GM08714 (cell line): ENCODE measurements around the gene CTAGE1.

Experiments
- H3K4me3 ChIP-seq: fragments of 200-500 bp; sonication (Bioruptor generic); 2 replicates; pipeline ENCODE4 v1.5.1; 2014; ENCODE audit warnings: mild to moderate bottlenecking, low read length, inconsistent platforms
- ZNF274 ChIP-seq: IDR thresholded peaks from 2 replicates; pipeline ENCODE4 v1.6.1; 2012; ENCODE audit warnings: mild to moderate bottlenecking, low read depth, low read length

Gene CTAGE1

DNA sequence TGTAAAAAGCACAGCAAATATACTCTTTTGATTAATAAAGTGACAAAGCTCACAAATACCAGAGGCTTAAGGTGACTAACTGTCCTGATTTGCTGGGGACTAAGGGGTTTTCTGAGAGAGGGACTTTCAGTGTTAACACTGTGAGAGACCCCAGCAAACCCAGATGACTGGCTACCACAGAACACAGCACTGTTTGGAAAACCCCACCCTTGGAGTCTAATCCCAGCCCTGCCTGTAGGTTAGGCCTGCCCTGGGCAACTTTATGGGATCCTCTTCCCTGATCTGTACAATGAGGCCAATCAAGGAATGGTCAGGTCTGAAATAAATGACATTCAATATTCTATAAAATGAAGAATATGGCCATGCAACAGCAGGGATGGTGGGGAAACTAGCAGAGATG is 30.5 kb upstream of the CTAGE1 start:
- no peak overlapping the region for H3K4me3 ChIP-seq
- no peak for TF ChIP-seq ZNF274

GRCh38 chr18:22447792-22448191 is 30.1 kb upstream of the CTAGE1 start:
- no peak overlapping the region for H3K4me3 ChIP-seq
- no peak for TF ChIP-seq ZNF274

GRCh38 chr18:22446911-22447310 is 29.2 kb upstream of the CTAGE1 start:
- no peak for TF ChIP-seq ZNF274

GRCh38 chr18:22446325-22446724 is 28.6 kb upstream of the CTAGE1 start:
- H3K4me3 ChIP-seq, result no peak overlapping the region
- TF ChIP-seq ZNF274, result no peak

More at GRCh38 chr18:22446911-22447310, 29.2 kb upstream of the CTAGE1 start:
- no peak overlapping the region for H3K4me3 ChIP-seq

DNA sequence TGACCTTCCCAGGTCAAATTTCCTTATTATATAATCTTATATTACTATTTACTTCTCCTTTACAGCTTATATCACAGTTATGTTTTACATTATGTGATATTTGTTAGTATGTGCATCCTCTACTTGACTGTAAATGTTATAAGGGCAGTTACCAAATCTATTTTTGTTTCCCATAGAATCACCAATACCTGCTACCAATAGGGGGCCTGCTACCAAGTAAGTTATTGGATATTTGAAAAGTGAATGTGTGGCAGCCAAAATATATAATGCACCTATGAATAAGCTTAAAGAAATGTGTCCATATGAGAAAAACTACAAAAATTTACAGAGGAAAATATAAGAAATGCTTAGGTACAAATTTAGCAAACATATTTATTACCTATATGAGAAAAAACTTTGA is 23.9 kb upstream of the CTAGE1 start:
- H3K4me3 ChIP-seq, result no peak overlapping the region
- TF ChIP-seq ZNF274, result no peak

GRCh38 chr18:22439447-22439846 is 21.7 kb upstream of the CTAGE1 start:
- TF ChIP-seq ZNF274, result no peak

DNA sequence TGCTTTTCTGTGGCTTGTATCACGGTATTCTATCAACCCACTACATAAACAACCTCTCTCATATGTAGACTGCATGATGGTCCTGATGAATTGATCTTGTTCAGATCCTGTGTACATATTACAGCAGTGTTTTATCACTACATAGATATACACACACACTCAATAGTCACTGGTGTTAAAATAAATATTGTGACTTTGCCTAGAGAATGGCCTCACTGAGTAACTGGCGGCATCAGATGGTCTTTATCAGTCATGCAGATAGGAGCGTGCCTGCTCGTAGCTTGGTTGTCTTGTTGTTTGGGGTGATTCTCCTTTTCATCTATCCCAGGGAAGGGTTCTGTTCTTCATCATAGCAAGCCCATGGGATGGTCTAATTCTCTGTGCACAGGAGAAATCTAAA is 18.4 kb upstream of the CTAGE1 start:
- TF ChIP-seq ZNF274, result no peak
- no peak overlapping the region for H3K4me3 ChIP-seq

More at GRCh38 chr18:22439447-22439846, 21.7 kb upstream of the CTAGE1 start:
- no peak overlapping the region for H3K4me3 ChIP-seq

DNA sequence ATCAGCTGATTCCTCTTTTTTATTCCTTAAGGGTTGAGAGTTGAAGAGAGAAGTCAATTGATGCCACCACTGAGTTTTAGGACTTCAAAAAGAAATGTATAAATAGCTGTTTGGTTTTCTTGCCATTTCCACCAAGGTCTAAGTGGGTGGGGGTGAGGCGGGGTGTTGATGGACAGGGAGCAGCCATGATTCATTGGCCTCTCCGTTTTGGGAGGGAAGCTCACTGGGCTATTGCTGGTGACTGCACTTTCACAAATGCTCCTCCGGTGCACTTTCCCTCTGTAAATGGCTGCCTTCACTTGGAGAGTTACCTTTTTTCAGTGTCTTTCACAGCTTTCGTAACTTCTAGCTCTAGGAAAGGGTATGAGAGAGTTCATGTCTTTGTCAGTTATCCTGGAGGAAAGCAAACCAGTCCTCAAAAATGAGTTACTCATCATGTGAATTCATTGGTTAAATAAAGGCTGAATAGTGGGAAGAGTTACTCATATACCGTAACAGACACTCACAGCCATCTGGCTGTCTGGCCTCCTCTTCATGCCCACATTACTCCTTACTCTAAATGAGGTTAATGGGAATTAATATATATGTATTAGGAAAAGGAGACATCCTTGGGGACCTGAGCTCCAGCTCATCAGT is 17.4 kb upstream of the CTAGE1 start:
- no peak for TF ChIP-seq ZNF274

DNA sequence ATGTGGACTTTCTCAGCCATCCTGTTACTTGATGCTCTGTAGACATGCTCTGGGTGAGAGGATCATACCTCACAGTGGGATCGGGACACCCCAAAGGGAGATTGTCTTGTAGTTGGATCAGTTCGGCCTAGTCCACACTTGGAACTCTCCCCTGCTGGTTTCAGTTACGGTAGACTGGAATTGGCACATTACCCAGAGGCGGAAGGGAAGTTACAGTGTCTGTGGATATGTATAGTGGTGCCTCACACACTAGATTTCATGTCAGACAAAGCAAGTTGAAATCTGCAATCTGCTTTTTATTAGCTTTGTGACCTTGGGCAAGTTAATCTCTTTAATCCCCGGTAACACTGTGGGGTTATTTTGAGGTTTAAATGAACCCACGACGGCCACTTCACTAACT is 16.2 kb upstream of the CTAGE1 start:
- TF ChIP-seq ZNF274, result no peak
- H3K4me3 ChIP-seq, result no peak overlapping the region

More for the DNA sequence above, 17.4 kb upstream of the CTAGE1 start:
- H3K4me3 ChIP-seq, result no peak overlapping the region

DNA sequence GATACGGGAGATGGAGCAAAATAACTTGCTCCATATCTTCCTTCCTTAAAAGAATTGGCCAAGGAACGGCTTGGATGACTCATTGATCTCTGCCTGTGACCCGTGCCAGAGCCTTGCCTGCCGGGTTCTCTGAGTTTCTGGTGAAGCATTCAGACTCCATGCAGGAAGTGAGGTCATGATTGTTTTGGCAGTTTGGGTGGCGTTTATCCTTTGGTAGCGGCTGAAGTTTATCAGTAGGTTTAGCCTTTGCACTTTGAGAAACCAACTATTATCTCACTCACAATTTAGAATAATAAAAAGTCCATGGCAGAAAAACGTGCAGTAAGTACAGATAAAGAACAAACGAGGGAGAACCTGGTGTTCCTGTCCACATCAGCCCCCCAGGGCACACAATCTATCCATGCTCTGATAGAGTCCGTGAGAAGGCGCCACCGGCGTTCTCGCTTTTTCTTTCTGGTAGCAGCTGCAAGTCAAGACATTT is 15.0 kb upstream of the CTAGE1 start:
- H3K4me3 ChIP-seq, result no peak overlapping the region
- no peak for TF ChIP-seq ZNF274

GRCh38 chr18:22429564-22429963 is 11.8 kb upstream of the CTAGE1 start:
- no peak for TF ChIP-seq ZNF274
- no peak overlapping the region for H3K4me3 ChIP-seq

- H3K4me3 ChIP-seq, result no peak overlapping the region
- no peak for TF ChIP-seq ZNF274
Measured at GRCh38 chr18:22428672-22429071, 11.0 kb upstream of the CTAGE1 start.

DNA sequence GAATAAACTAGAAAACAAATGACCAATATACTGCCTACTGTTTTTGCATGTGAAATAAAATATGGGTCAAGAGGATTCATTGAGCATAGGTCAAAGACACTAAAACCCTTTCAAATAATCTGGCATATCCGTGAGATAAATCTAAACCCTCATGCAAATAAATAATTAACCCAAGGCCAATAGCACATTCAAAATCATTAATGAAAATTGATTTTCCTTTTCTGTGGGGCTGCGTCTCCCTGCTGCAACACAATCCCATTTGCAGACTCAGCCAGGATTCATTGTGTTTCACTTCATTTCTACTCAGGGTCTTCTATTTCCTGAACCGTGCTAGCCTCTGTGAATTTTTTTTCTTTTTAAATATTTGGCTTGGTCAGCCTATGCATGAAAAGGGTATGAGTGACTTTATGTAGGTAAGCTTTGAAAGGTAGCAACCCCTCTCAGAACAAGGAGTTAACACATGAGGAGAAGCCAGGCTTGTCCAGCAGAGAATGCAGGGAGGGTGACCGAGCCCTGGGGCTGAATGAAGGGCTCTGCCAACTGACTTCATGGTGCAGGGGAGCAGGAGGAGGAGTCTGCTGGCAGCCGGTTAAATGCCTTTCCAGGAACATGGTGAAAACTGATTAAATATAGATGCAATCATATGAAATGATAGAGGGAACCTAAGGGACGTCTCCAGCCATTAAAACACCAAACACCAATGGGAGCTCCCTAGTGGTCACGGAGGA is 10.3 kb upstream of the CTAGE1 start:
- no peak for TF ChIP-seq ZNF274

GRCh38 chr18:22424565-22424963 is 6.8 kb upstream of the CTAGE1 start:
- no peak for TF ChIP-seq ZNF274
- no peak overlapping the region for H3K4me3 ChIP-seq

More for the DNA sequence above, 10.3 kb upstream of the CTAGE1 start:
- H3K4me3 ChIP-seq, result no peak overlapping the region

- H3K4me3 ChIP-seq, result no peak overlapping the region
- no peak for TF ChIP-seq ZNF274
Measured at GRCh38 chr18:22423878-22424564, 6.3 kb upstream of the CTAGE1 start.
